CD14-positive monocyte (primary cell): ENCODE results near the gene LRRFIP2. TPM values are rescaled to one million over a fixed set of nuclear protein-coding genes. Genes with fewer than 3 reads are reported as not detected.

ENCODE experiments used
- DNase-seq, 3 donors: peaks; one replicate each; pipeline ENCODE4 v3.0.0-alpha.2; 2011 to 2022
- H2AFZ ChIP-seq: 2 replicates; pipeline ENCODE4 v1.6.0; 2012; ENCODE audit warnings: mild to moderate bottlenecking, low read depth, low read length, inconsistent platforms; ENCODE audit not compliant: insufficient read depth, poor library complexity, severe bottlenecking
- H3K27ac ChIP-seq, 2 donors: 1 replicate in 1 of 2; 2 replicates in 1 of 2; pipeline ENCODE4 v1.5.1; 2012 to 2013; ENCODE audit warnings: low read length in 2 of 2, control low read depth in 1 of 2, inconsistent platforms in 1 of 2, low read depth in 1 of 2, mild to moderate bottlenecking in 1 of 2
- H3K27me3 ChIP-seq, 2 donors: one replicate each; pipeline versions ENCODE4 v1.6.0 to v1.6.1; 2011 to 2013; ENCODE audit warnings: low read length in 2 of 2; ENCODE audit not compliant: control insufficient read depth in 2 of 2, insufficient read depth in 2 of 2
- H3K36me3 ChIP-seq, 2 donors: replicated peaks in 1 of 2; 1 replicate in 1 of 2; 2 replicates in 1 of 2; pipeline versions ENCODE4 v1.5.1 to v1.6.1; 2012 to 2013; ENCODE audit warnings: low read length in 2 of 2, control low read depth in 1 of 2, inconsistent platforms in 1 of 2, mild to moderate bottlenecking in 1 of 2; ENCODE audit not compliant: insufficient read depth in 2 of 2, control insufficient read depth in 1 of 2
- H3K4me1 ChIP-seq, 2 donors: 1 replicate in 1 of 2; 2 replicates in 1 of 2; pipeline versions ENCODE4 v1.5.1 to v1.6.1; 2012 to 2013; ENCODE audit warnings: low read length in 2 of 2, control low read depth in 1 of 2, inconsistent platforms in 1 of 2, mild to moderate bottlenecking in 1 of 2, moderate library complexity in 1 of 2; ENCODE audit not compliant: insufficient read depth in 2 of 2, control insufficient read depth in 1 of 2
- H3K4me2 ChIP-seq: replicated peaks from 2 replicates; pipeline ENCODE3; 2012; ENCODE audit warnings: low read length, moderate library complexity, mild to moderate bottlenecking; ENCODE audit not compliant: poor library complexity, severe bottlenecking; ENCODE audit errors: extremely low read depth
- H3K4me3 ChIP-seq, 3 experiments: fragments of 200-600 bp in 1 of 3; sonication (generic) in 1 of 3; replicated peaks in 1 of 3; 1 replicate in 2 of 3; 2 replicates in 1 of 3; pipeline ENCODE4 v1.5.1; 2011 to 2013; ENCODE audit warnings: low read length in 3 of 3, mild to moderate bottlenecking in 3 of 3, control low read depth in 2 of 3, low read depth in 2 of 3, inconsistent platforms in 1 of 3, moderate library complexity in 1 of 3
- H3K79me2 ChIP-seq: 2 replicates; pipeline ENCODE4 v1.6.0; 2012; ENCODE audit warnings: mild to moderate bottlenecking, control low read depth, inconsistent platforms, low read length, moderate library complexity; ENCODE audit not compliant: insufficient read depth
- H3K9ac ChIP-seq: 2 replicates; pipeline ENCODE4 v1.6.0; 2017; ENCODE audit warnings: low read length, mild to moderate bottlenecking; ENCODE audit not compliant: insufficient read depth, poor library complexity, severe bottlenecking
- H3K9me3 ChIP-seq, 2 donors: replicated peaks in 1 of 2; 1 replicate in 1 of 2; 2 replicates in 1 of 2; pipeline versions ENCODE4 v1.5.1 to v1.6.1; 2012 to 2013; ENCODE audit warnings: low read length in 2 of 2, control low read depth in 1 of 2; ENCODE audit not compliant: control insufficient read depth in 1 of 2, insufficient read depth in 1 of 2
- H4K20me1 ChIP-seq: 2 replicates; pipeline ENCODE4 v1.6.0; 2012; ENCODE audit warnings: mild to moderate bottlenecking, low read length, control low read depth, moderate library complexity; ENCODE audit not compliant: insufficient read depth
- H3K27ac Mint-ChIP-seq, 7 donors: one replicate each; pipeline ENCODE4 v1.8.0; 2020; ENCODE audit warnings: mild to moderate bottlenecking in 7 of 7, mixed read lengths in 7 of 7, moderate library complexity in 6 of 7, inconsistent platforms in 2 of 7
- H3K27me3 Mint-ChIP-seq, 3 donors: one replicate each; pipeline ENCODE4 v1.8.0; 2021 to 2022; ENCODE audit warnings: low read depth in 3 of 3, mild to moderate bottlenecking in 3 of 3, mixed read lengths in 3 of 3, moderate library complexity in 3 of 3, inconsistent platforms in 1 of 3
- H3K36me3 Mint-ChIP-seq, 2 donors: one replicate each; pipeline ENCODE4 v1.8.0; 2020; ENCODE audit warnings: mixed read lengths in 2 of 2, inconsistent platforms in 1 of 2, mild to moderate bottlenecking in 1 of 2
- H3K4me1 Mint-ChIP-seq: one replicate; pipeline ENCODE4 v1.8.0; 2020; ENCODE audit warnings: mild to moderate bottlenecking, mixed read lengths
- H3K4me3 Mint-ChIP-seq, 2 donors: one replicate each; pipeline ENCODE4 v1.8.0; 2020; ENCODE audit warnings: mild to moderate bottlenecking in 2 of 2, mixed read lengths in 2 of 2, moderate library complexity in 1 of 2
- H3K9me3 Mint-ChIP-seq, 7 donors: one replicate each; pipeline ENCODE4 v1.8.0; 2020 to 2022; ENCODE audit warnings: mixed read lengths in 7 of 7, mild to moderate bottlenecking in 6 of 7, moderate library complexity in 6 of 7, inconsistent platforms in 2 of 7
- CTCF ChIP-seq: fragments of 200-600 bp; IDR thresholded peaks from one replicate; pipeline ENCODE4 v1.8.0; 2022; ENCODE audit warnings: antibody characterized with exemption, mild to moderate bottlenecking
- WGBS: methylation state at CpG from one replicate; pipeline ENCODE4 v1.1.5; 2013; ENCODE audit warnings: missing lambda C conversion rate; ENCODE audit not compliant: insufficient coverage; 5-methylcytosine and 5-hydroxymethylcytosine counted together
- intact Hi-C, 2 donors: fragments of 100-400 bp; cut with micrococcal nuclease; formaldehyde crosslinking; loops; one replicate each; pipeline versions ENCODE4 v1.15.0 to v1.15.1; 2023
- polyA plus RNA-seq, 3 donors: library from polyadenylated mRNA; depleted of rRNA in 1 of 3; unstranded in 2 of 3; stranded (reverse) in 1 of 3; fragments of 300-500 nt in 2 of 3; fragments of >200 nt in 1 of 3; fragmentation: Illumina TruSeq in 2 of 3; gene quantifications; 1 replicate in 2 of 3; 2 replicates in 1 of 3; pipeline ENCODE4 v1.2.3, GENCODE V29; 2012 to 2021

LRRFIP2 gene
- polyA plus RNA-seq, 3 donors, result 30.9 to 39.4 (median 31.7) TPM

GRCh38 chr3:37145611-37146010 lies 28.8 kb downstream of the LRRFIP2 start:
- no peaks in the 10 kb centered on the region for H3K27me3 ChIP-seq
- intact Hi-C loops, result no loop called here
- no peaks in the 10 kb centered on the region for H4K20me1 ChIP-seq
- peak overlapping the region in 2 of 3 experiments; percentile 12 to 49 for H3K4me3 ChIP-seq
- TF ChIP-seq CTCF, result no peak
- no peaks in the 10 kb centered on the region for H3K27me3 Mint-ChIP-seq
- peaks cover 0 to 3% (median 0%) of the 10 kb centered on the region in 7 donors for H3K9me3 Mint-ChIP-seq
- H3K27ac Mint-ChIP-seq, result peak overlapping the region; percentile 90 to 99 (median 97)
- peaks cover 46 to 62% of the 10 kb centered on the region in 2 donors for H3K4me1 ChIP-seq
- WGBS, result no CpG with 5 or more reads among the region's 2 CpGs
- H3K4me2 ChIP-seq, result peak overlapping the region; percentile 54
- no peaks in the 10 kb centered on the region for H3K9me3 ChIP-seq
- H3K36me3 Mint-ChIP-seq, result peaks cover 8 to 10% of the 10 kb centered on the region in 2 donors
- peak overlapping the region; percentile 44 for H2AFZ ChIP-seq
- peak overlapping the region; percentile 47 to 99 for H3K27ac ChIP-seq
- H3K36me3 ChIP-seq, result peaks cover 14 to 28% of the 10 kb centered on the region in 2 donors
- H3K9ac ChIP-seq, result peak overlapping the region; percentile 71
- DNase-seq, result peak; percentile 57 to 87 (median 72)
- H3K79me2 ChIP-seq, result peaks cover 61% of the 10 kb centered on the region
- H3K4me3 Mint-ChIP-seq, result peak overlapping the region in 1 of 2 donors; percentile 39
- peaks cover 51% of the 10 kb centered on the region for H3K4me1 Mint-ChIP-seq

- peaks cover 51% of the 10 kb centered on the region for H3K4me1 Mint-ChIP-seq
- H3K9ac ChIP-seq, result peak overlapping the region; percentile 71
- intact Hi-C loops, result no loop called here
- peaks cover 0 to 3% (median 0%) of the 10 kb centered on the region in 7 donors for H3K9me3 Mint-ChIP-seq
- H3K27me3 Mint-ChIP-seq, result no peaks in the 10 kb centered on the region
- no peak overlapping the region for H2AFZ ChIP-seq
- no peaks in the 10 kb centered on the region for H4K20me1 ChIP-seq
- peak overlapping the region; percentile 54 for H3K4me2 ChIP-seq
- H3K4me3 Mint-ChIP-seq, result peak overlapping the region in 1 of 2 donors; percentile 15
- H3K27me3 ChIP-seq, result no peaks in the 10 kb centered on the region
- H3K4me1 ChIP-seq, result peaks cover 46 to 62% of the 10 kb centered on the region in 2 donors
- H3K27ac Mint-ChIP-seq, result peak overlapping the region; percentile 90 to 99 (median 97)
- peaks cover 8 to 10% of the 10 kb centered on the region in 2 donors for H3K36me3 Mint-ChIP-seq
- H3K4me3 ChIP-seq, result peak overlapping the region in 1 of 3 experiments; percentile 49
- H3K79me2 ChIP-seq, result peaks cover 58% of the 10 kb centered on the region
- no peaks in the 10 kb centered on the region for H3K9me3 ChIP-seq
- no peak for TF ChIP-seq CTCF
- peak; percentile 45 to 78 (median 51) for DNase-seq
- peak overlapping the region; percentile 72 to 99 for H3K27ac ChIP-seq
- peaks cover 14 to 28% of the 10 kb centered on the region in 2 donors for H3K36me3 ChIP-seq
Measured at GRCh38 chr3:37144806-37145205, 29.6 kb downstream of the LRRFIP2 start.
